ENCODE data around the gene SH3BP5. TPM values are rescaled to one million over a fixed set of nuclear protein-coding genes. Genes with fewer than 3 reads are reported as not detected.

SH3BP5 gene
- total RNA-seq, 1 donor from 2014 or later: 9.7 TPM

- ATAC-seq (peak; percentile 89), DNase-seq (peak; percentile 69)
- intact Hi-C loops (cut with micrococcal nuclease): no loop called here
Measured at GRCh38 chr3:15287565-15288330, 44.6 kb downstream of the SH3BP5 start.

- intact Hi-C loops (cut with micrococcal nuclease): no loop called here
- no peak for DNase-seq
- ATAC-seq: no peak
Measured at GRCh38 chr3:15286022-15286421, 46.4 kb downstream of the SH3BP5 start.

DNA sequence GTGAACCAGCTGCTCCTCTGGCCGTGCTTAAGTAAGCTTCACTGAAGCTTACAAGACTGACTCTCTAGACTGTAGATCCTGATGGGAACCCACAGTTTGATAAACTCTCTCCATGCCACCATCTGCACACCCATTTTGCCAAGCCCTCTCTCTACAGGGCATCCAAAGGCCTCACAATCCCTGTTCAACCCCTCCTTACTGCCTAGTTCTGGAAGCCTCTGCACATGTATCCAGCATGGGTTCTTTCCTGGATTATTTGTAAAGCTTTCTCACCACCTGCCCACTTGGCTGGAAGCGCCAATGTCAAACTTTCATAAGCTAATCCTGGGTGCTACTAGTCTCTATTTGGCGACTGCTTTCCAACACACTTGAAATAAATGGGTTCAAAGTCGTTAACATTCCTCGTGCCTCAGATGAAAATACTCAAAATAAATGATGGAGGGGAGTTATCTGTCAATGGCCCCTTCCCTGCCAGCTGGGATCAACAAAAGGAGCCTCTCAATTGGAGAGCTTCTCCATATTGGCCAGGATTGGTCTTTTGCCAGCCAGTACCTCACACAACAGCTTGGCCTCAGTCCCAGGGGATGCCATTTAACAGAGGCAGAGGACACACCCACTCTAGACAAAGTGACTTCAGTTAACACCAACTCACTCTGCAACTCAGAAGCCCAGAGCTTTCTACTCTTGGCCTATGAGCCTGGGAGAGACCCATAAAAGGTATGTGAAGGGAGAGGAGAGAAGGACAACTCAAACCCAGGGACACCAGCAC, 48.1 kb downstream of the SH3BP5 start:
- ATAC-seq: peak; percentile 71
- peak; percentile 58 for DNase-seq
- intact Hi-C loops (cut with micrococcal nuclease): no loop called here

- ATAC-seq: no peak
- DNase-seq: no peak
- intact Hi-C loops (cut with micrococcal nuclease): no loop called here
Measured at GRCh38 chr3:15283702-15284101, 48.7 kb downstream of the SH3BP5 start.

DNA sequence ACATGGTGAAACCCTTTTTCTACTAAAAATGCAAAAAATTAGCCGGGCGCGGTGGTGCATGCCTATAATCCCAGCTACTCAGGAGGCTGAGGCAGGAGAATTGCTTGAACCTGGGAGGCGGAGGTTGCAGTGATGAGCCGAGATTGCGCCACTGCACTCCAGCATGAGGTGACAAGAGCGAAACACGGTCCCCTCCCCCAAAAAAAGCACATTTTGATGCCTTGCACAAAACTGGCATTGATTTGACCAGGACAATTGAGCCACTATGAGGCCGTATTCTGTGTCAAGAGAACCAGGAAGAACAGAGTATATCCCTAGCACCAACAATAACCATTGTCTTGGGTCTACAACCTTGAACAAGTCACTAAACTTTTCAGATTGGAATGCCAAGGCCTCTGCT, 50.6 kb downstream of the SH3BP5 start:
- intact Hi-C loops (cut with micrococcal nuclease): no loop called here
- ATAC-seq: no peak
- no peak for DNase-seq

- ATAC-seq: no peak
Measured at GRCh38 chr3:15280853-15281532, 51.4 kb downstream of the SH3BP5 start.

GRCh38 chr3:15279671-15280402, 52.5 kb downstream of the SH3BP5 start:
- DNase-seq: no peak
- intact Hi-C loops (cut with micrococcal nuclease): loop anchor here (5.0 kb wide), 1 partner anchor 42 kb away; no protein-coding TSS in a partner anchor
- no peak for ATAC-seq

More at GRCh38 chr3:15280853-15281532, 51.4 kb downstream of the SH3BP5 start:
- intact Hi-C loops (cut with micrococcal nuclease): no loop called here
- no peak for DNase-seq

DNA sequence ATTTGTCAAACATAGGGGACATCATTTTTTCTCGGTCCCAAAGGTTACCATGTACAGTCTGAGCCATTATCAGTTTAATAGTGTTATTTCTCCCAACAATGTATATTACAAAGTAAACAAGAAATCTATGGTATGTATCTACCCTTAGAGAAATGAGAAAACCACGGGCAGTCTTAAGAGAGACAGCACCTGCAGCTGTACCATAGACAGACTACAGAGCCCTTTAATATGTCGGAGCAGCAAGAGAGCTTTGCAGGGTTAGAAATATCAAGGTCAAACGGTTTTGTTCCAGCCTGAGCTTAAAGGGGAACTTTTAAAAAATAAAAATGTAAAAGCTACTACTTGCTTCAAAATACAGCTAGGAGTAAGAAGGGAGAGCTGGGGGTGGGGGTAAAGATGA, 53.2 kb downstream of the SH3BP5 start:
- ATAC-seq: no peak
- intact Hi-C loops (cut with micrococcal nuclease): loop anchor here (5.0 kb wide), 1 partner anchor 43 kb away; no protein-coding TSS in a partner anchor
- no peak for DNase-seq

GRCh38 chr3:15277861-15278500, 54.4 kb downstream of the SH3BP5 start:
- intact Hi-C loops (cut with micrococcal nuclease): loop anchor here (5.0 kb wide), 1 partner anchor 44 kb away; no protein-coding TSS in a partner anchor
- no peak for ATAC-seq
- no peak for DNase-seq

- intact Hi-C loops (cut with micrococcal nuclease): loop anchor here (5.0 kb wide), 1 partner anchor 46 kb away; no protein-coding TSS in a partner anchor
- DNase-seq (no peak), ATAC-seq (no peak)
Measured at GRCh38 chr3:15276028-15276724, 56.2 kb downstream of the SH3BP5 start.

DNA sequence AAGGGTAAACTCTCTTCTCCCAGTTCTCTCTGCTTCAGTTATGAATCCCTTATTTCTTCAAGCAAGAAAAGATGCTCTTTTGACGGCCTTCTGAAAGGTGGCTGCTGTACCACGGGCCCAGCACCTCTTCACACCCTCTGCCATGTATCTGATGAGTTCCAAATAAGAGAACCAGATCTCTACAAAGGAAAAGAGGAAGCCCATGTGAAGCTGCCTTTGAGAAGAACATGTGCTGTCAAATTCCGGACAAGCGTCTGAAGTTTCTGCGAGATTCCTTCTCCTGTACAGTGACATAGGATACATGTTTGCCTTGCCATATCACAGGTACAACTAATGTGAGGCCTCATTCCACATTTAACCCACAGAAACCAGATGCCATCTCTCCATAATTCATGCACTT, 59.2 kb downstream of the SH3BP5 start:
- ATAC-seq (no peak), DNase-seq (no peak)
- intact Hi-C loops (cut with micrococcal nuclease): no loop called here

DNA sequence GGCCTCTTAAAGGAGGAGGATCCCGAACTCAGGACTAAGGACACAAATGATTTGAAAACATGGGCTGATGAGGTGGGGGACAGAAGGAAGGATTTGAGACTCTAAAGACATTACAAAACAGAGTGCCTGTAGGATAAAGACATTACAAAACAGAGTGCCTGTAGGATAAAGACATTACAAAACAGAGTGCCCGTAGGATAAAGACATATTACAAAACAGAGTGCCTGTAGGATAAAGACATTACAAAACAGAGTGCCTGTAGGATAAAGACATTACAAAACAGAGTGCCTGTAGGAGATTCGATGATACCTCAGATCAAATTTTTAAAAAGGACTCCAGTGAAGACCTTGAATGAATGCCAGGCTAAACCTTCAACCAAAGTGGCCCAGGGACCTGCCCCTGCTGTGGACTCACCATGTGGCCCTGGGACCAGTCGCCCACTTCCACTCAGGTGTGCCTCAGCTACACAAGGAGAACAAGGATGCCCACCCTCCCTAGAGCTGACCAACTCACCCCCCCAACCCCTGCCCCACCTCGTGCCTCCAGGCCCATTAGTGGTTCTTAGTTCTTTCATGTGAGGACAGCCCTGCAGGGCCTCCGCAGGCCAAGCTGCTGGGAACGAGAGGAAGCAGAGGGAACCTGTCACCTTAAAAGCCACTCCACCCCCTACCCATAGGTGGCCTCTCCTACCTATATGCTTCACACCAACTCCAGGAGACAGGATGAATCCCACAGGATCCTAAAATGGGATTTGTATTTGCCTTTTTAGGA, 59.8 kb downstream of the SH3BP5 start:
- DNase-seq (no peak), ATAC-seq (no peak)
- intact Hi-C loops (cut with micrococcal nuclease): no loop called here

DNA sequence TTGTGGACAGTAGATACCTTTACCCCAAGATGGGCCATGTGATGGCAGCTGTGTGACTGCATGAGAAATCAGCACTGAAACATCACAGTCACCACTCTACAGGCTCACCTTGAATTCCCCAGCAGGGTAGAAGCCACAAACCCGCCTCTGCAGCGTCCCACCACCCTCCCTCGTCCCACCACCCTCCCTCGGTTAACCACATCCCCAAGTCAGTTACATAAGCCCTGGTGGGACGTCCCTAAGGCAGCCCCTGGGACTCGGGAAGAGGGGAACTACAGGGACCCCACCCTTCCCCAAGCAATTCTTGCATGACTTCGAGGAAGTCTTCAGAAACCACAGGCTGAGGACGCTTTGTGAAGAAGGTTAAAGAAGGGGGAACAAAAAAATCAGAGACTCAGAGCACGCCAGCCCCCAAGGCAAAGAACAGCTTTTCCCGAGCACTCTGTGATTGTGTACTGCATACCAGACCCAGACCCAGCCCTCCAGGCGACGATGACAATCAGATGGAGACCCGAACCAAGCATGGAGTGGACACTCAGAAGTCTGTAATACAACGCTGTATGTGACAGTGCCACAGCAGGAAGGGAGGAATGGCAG, 60.5 kb downstream of the SH3BP5 start:
- DNase-seq: peak; percentile 60
- peak; percentile 42 for ATAC-seq
- intact Hi-C loops (cut with micrococcal nuclease): no loop called here

- DNase-seq (no peak), ATAC-seq (no peak)
- intact Hi-C loops (cut with micrococcal nuclease): no loop called here
Measured at GRCh38 chr3:15271030-15271429, 61.4 kb downstream of the SH3BP5 start.

DNA sequence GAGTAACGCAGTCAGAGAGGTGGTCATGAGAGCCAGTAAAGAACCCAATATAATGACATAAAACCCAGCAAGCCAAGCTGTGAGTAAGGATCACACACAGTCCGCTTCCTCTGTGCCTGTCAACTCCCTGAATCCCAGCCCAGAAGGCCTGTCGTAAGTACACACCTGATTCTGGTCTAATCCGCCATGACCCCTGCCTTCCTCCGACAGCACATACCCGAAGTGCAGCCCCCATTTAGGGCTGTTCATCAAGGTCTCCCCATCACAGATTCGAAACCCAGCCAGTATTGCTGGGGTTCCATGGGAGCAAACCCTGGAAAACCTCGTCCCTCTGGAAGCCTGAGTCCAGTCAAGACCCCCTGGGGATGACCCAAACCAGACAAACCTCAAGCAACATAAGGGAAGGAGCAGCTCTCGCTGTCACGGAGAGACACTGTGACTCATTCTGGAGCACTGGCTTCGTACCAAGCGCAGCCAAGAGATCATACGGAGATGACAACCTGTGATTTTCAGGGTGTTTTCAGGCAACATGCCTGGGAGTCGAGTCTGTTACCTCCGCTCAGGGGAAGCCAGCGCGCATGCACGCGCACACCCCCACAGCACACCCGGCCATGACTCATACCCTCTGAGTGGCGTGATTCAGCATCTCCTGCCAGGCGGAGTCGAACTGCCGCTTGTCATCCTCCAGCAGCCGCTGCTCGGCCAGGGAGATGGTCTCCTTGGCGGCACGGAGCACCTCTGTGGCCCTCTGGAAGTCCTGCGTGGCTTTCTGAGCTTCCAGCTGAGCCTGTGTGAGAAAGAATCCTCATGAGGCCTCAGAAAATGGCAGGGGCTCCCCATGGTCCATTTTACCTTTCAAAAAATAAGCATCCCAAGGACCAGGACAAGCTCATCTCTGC, 63.0 kb downstream of the SH3BP5 start:
- intact Hi-C loops (cut with micrococcal nuclease): loop anchor here (5.0 to 10.0 kb wide), 2 partner anchors 63 to 135 kb away; partner anchors contain the start of gene SH3BP5
- DNase-seq (peak; percentile 91), ATAC-seq (peak; percentile 81)
